ENCODE results near the gene ZNF850.

DNA sequence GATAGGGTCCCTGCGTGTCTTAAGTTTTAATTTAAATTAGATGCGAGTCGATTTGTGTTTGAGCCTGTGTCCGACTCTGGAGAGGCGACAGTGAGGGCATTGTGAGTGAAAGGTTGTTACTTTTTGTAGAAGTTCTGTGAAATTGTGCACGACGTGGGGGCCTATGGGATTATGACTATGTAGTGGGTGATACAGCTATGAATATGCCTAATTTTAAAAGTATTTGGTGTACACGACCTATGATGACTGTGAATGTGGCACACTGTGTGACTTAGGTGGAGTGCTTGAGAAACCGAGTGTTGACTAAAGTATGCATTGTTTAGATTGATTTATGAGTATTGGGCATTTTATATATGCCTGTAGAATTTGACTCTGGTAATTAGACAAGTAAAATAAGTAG is 84.5 kb downstream of the ZNF850 start:
- TF ChIP-seq POLR2A (IDR thresholded peaks at IDR 0.05; ENCODE audit: borderline replicate concordance, extremely low read depth, insufficient read depth, insufficient read length) (no peak), CEBPB (IDR thresholded peaks at IDR 0.05; ENCODE audit: low read depth) (no peak)

Data from HCT116 (cell line).